SK-N-SH treated with all-trans-retinoic acid at 6 μM for 48 hours (cell line): Measurements from ENCODE around the gene ASIC3.

Experiments
- ATAC-seq: fragments of 200-7000 bp; cut with Tn5 transposase; 3 replicates; pipeline ENCODE4 v1.9.1; 2020; ENCODE audit warnings: mild to moderate bottlenecking, moderate library complexity
- ARNTL ChIP-seq: fragments of 450-650 bp; formaldehyde crosslinking; IDR thresholded peaks from 2 replicates; pipeline ENCODE4 v1.5.0; 2020; ENCODE audit warnings: low read depth, mild to moderate bottlenecking, moderate library complexity, borderline replicate concordance
- CREB5 ChIP-seq: fragments of 250-450 bp; sonication (Bioruptor Pico); IDR thresholded peaks from 2 replicates; pipeline ENCODE4 v1.5.1; 2020; ENCODE audit warnings: low read depth, mild to moderate bottlenecking, moderate library complexity
- CSDC2 ChIP-seq: fragments of 250-450 bp; sonication (Bioruptor Pico); IDR thresholded peaks from 2 replicates; pipeline ENCODE4 v1.5.0; 2020; ENCODE audit warnings: mild to moderate bottlenecking, moderate library complexity
- ESRRG ChIP-seq: fragments of 250-450 bp; sonication (Bioruptor Pico); IDR thresholded peaks from 2 replicates; pipeline ENCODE4 v1.6.1; 2021; ENCODE audit warnings: mild to moderate bottlenecking
- GLIS3 ChIP-seq: fragments of 250-450 bp; sonication (Bioruptor Pico); IDR thresholded peaks from 2 replicates; pipeline ENCODE4 v1.5.0; 2020; ENCODE audit warnings: mild to moderate bottlenecking, moderate library complexity
- OSR1 ChIP-seq: fragments of 250-450 bp; sonication (Bioruptor Pico); IDR thresholded peaks from 2 replicates; pipeline ENCODE4 v1.8.0; 2022; ENCODE audit warnings: moderate library complexity, mild to moderate bottlenecking, inconsistent platforms
- POU6F1 ChIP-seq: fragments of 250-450 bp; sonication (Bioruptor Pico); IDR thresholded peaks from 2 replicates; pipeline ENCODE4 v1.8.0; 2021; ENCODE audit warnings: low read depth, mild to moderate bottlenecking, moderate library complexity, borderline replicate concordance
- RARB ChIP-seq: fragments of 250-450 bp; sonication (Bioruptor Pico); IDR thresholded peaks from 2 replicates; pipeline ENCODE4 v1.8.0; 2021; ENCODE audit warnings: mild to moderate bottlenecking, moderate library complexity
- SNAI2 ChIP-seq: fragments of 250-450 bp; sonication (Bioruptor Pico); IDR thresholded peaks from 2 replicates; pipeline ENCODE4 v1.5.0; 2020; ENCODE audit warnings: mild to moderate bottlenecking, moderate library complexity
- TCF4 ChIP-seq: fragments of 250-450 bp; sonication (Bioruptor Pico); IDR thresholded peaks from 2 replicates; pipeline ENCODE4 v1.8.0; 2021; ENCODE audit warnings: mild to moderate bottlenecking, moderate library complexity, borderline replicate concordance
- TOX ChIP-seq: fragments of 250-450 bp; sonication (Bioruptor Pico); IDR thresholded peaks from 2 replicates; pipeline ENCODE4 v1.8.0; 2021; ENCODE audit warnings: mild to moderate bottlenecking, moderate library complexity, borderline replicate concordance
- ZC3H10 ChIP-seq: fragments of 250-450 bp; sonication (Bioruptor Pico); IDR thresholded peaks from 2 replicates; pipeline ENCODE4 v1.5.1; 2021; ENCODE audit warnings: mild to moderate bottlenecking, moderate library complexity
- ZFP3 ChIP-seq: fragments of 250-450 bp; sonication (Bioruptor Pico); IDR thresholded peaks from 2 replicates; pipeline ENCODE4 v1.5.0; 2020; ENCODE audit warnings: mild to moderate bottlenecking, moderate library complexity
- ZFP30 ChIP-seq: fragments of 450-650 bp; formaldehyde crosslinking; IDR thresholded peaks from 2 replicates; pipeline ENCODE4 v1.5.0; 2022; ENCODE audit warnings: mild to moderate bottlenecking, moderate library complexity
- ZNF565 ChIP-seq: fragments of 450-650 bp; formaldehyde crosslinking; conservative IDR thresholded peaks from 2 replicates; pipeline ENCODE4 v1.5.0; 2020; ENCODE audit warnings: low read depth, mild to moderate bottlenecking, moderate library complexity
- ZNF70 ChIP-seq: fragments of 450-650 bp; formaldehyde crosslinking; IDR thresholded peaks from 2 replicates; pipeline ENCODE4 v1.5.0; 2020; ENCODE audit warnings: mild to moderate bottlenecking, moderate library complexity
- ZNF8 ChIP-seq: fragments of 450-650 bp; formaldehyde crosslinking; IDR thresholded peaks from 2 replicates; pipeline ENCODE4 v1.5.0; 2020; ENCODE audit warnings: mild to moderate bottlenecking, moderate library complexity
- TF ChIP-seq, protein P1 (sequence below): fragments of 250-450 bp; sonication (Bioruptor Pico); IDR thresholded peaks from 2 replicates; pipeline ENCODE4 v1.8.0; 2020; ENCODE audit warnings: mild to moderate bottlenecking, moderate library complexity, borderline replicate concordance
- TF ChIP-seq, protein P2 (sequence below): fragments of 250-450 bp; sonication (Bioruptor Pico); IDR thresholded peaks from 2 replicates; pipeline ENCODE4 v1.5.1; 2021; ENCODE audit warnings: mild to moderate bottlenecking, moderate library complexity

Gene ASIC3

DNA sequence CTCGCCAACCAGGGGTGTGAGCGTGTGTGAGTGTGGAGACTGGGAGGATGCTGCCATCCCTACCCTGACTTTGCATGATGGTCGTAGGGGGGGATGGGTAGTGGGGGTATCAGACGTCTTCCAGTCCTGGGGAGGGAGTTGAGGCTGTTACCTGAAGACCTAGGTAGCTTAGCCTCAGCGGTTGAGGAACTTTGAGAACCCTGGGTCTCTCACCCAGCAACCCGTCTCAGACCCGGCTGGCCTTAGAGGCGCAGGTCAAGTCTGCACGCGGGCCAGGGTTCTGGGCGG is 13.7 kb downstream of the ASIC3 start:
- ATAC-seq, result no peak
- TF ChIP-seq OSR1 (CRISPR knock-in tag), result no peak
- TF ChIP-seq CREB5, result no peak
- TF ChIP-seq ZFP3, result no peak
- TF ChIP-seq ARNTL (CRISPR knock-in tag), result no peak
- TF ChIP-seq, protein P1, sequence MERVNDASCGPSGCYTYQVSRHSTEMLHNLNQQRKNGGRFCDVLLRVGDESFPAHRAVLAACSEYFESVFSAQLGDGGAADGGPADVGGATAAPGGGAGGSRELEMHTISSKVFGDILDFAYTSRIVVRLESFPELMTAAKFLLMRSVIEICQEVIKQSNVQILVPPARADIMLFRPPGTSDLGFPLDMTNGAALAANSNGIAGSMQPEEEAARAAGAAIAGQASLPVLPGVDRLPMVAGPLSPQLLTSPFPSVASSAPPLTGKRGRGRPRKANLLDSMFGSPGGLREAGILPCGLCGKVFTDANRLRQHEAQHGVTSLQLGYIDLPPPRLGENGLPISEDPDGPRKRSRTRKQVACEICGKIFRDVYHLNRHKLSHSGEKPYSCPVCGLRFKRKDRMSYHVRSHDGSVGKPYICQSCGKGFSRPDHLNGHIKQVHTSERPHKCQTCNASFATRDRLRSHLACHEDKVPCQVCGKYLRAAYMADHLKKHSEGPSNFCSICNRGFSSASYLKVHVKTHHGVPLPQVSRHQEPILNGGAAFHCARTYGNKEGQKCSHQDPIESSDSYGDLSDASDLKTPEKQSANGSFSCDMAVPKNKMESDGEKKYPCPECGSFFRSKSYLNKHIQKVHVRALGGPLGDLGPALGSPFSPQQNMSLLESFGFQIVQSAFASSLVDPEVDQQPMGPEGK, result no peak
- TF ChIP-seq CSDC2 (CRISPR knock-in tag), result no peak
- TF ChIP-seq ZFP30 (CRISPR knock-in tag), result no peak
- TF ChIP-seq GLIS3 (CRISPR knock-in tag), result no peak
- TF ChIP-seq RARB, result no peak

DNA sequence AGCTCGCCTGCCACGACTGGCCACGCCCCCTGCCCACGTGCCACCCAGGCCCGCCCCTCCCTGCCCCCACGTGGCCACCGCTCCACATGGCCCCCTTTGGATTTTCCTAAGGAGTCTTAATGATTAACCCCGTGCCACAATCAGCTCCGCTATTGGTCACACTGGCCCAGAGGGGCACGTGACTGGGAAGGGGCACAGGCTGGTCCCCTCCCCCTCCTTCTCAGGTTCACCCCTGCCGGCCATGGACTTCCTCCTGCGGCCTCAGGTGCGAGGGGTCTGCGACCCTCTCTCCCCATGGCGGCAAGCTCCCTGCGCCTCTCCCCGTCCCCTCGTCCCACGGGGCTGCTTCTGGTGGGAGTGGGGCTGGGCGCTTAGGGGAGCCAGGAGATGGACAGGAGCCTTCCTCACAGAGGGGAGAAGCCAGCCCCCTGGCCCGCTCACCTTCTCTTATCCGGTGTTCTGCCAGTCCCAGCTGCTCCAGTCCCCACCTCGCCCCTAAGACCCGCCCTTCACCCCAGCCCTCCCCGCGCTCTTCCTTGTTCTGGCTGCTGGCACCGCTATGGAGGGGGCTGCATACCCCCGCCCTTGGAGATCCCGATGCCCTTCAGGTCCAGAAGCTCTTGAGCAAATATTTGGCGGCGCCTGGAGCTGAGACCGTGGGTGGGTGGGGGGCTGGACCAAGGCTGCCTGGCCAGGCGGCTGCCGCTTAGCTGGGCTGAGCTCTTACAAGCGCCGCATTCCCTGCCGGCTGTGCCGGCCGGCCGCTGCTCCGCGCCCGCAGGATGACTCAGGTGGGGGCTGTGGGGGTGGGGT is 14.3 kb downstream of the ASIC3 start:
- TF ChIP-seq ZFP3, result 0 out of 2 replicates have a peak, but pooled peaks have one; percentile 28
- no peak for TF ChIP-seq POU6F1
- ATAC-seq, result no peak

DNA sequence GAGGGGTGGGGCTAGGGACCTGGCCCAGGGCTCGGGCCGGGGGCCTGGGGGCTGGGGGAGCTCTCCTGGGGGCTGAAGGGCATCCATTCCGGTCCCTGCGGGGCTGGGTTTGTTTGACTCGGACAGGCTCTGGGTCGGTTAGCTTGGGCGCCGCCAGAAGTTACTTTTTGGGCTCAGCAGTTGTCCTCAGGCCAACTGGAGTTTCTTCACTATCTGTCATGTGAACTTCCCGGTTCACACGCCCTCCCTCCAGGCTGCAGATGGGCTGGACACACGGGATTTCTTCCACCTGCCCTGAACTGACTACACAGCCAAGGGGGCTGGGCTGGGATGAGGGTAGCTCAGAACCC is 14.9 kb downstream of the ASIC3 start:
- no peak for ATAC-seq
- TF ChIP-seq, protein P1, result no peak
- TF ChIP-seq ZFP3 (no peak), ZNF8 (no peak), ZNF70 (no peak), SNAI2 (CRISPR knock-in tag) (no peak), ZC3H10 (no peak), CSDC2 (CRISPR knock-in tag) (no peak), ESRRG (no peak), TOX (CRISPR knock-in tag) (no peak), POU6F1 (no peak), ARNTL (CRISPR knock-in tag) (no peak), TCF4 (CRISPR knock-in tag) (no peak)
- TF ChIP-seq, protein P2, sequence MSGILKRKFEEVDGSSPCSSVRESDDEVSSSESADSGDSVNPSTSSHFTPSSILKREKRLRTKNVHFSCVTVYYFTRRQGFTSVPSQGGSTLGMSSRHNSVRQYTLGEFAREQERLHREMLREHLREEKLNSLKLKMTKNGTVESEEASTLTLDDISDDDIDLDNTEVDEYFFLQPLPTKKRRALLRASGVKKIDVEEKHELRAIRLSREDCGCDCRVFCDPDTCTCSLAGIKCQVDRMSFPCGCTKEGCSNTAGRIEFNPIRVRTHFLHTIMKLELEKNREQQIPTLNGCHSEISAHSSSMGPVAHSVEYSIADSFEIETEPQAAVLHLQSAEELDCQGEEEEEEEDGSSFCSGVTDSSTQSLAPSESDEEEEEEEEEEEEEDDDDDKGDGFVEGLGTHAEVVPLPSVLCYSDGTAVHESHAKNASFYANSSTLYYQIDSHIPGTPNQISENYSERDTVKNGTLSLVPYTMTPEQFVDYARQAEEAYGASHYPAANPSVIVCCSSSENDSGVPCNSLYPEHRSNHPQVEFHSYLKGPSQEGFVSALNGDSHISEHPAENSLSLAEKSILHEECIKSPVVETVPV, result no peak

DNA sequence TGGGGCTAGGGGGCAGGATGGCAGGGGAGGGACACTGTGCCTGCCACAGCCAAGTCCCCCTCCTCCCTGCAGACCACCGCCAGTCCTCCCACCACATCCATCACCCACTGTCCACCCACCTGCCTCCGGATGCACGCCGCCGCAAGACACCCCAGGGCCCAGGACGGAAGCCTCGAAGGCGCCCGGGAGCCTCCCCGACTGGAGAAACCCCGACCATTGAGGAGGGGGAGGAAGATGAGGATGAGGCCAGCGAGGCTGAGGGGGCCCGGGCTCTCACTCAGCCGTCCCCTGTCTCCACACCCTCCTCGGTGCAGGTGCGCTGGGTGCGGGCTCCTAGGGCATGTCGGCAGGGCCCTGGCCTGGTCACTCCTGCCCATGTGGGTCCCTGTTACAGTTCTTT is 16.1 kb downstream of the ASIC3 start:
- TF ChIP-seq RARB (no peak), TOX (CRISPR knock-in tag) (no peak), ZNF565 (CRISPR knock-in tag) (no peak)
- ATAC-seq, result no peak
